OCI-LY7 (cell line): ENCODE results near the gene ARHGEF12. TPM values are rescaled to one million over a fixed set of nuclear protein-coding genes. Genes with fewer than 3 reads are reported as not detected.

Experiments
- BruUV-seq: library from RNA; stranded (reverse); fragments of 400-500 nt; replicated peaks from 2 replicates; lab custom pipeline; 2021; lab: Mats Ljungman, UMichigan
- CTCF ChIA-PET: fragments of 300-600 bp; sonication (Branson Sonifier 250); formaldehyde crosslinking; loops from one replicate; lab custom pipeline; 2022; ENCODE audit warnings: antibody characterized with exemption; ENCODE audit not compliant: unreplicated experiment; lab: Charles Lee
- POLR2A ChIA-PET: fragments of 300-600 bp; sonication (Branson Sonifier 250); formaldehyde crosslinking; loops from one replicate; lab custom pipeline; 2022; ENCODE audit warnings: antibody characterized with exemption; lab: Charles Lee
- DNase-seq: peaks from one replicate; pipeline ENCODE4 v3.0.0-alpha.2; 2015; ENCODE audit warnings: low spot score
- H2AFZ ChIP-seq: fragments of 200-600 bp; sonication (generic), shearing (Covaris generic); 2 replicates; pipeline ENCODE4 v1.6.1; 2014; ENCODE audit warnings: mild to moderate bottlenecking, antibody characterized with exemption, low read length, moderate library complexity
- H3K27ac ChIP-seq: fragments of 200-600 bp; sonication (generic); 2 replicates; pipeline ENCODE4 v1.5.1; 2014; ENCODE audit warnings: mixed run types, low read depth, mild to moderate bottlenecking, moderate library complexity, low read length, inconsistent platforms; ENCODE audit not compliant: poor library complexity, severe bottlenecking
- H3K36me3 ChIP-seq: fragments of 200-600 bp; sonication (generic); 2 replicates; pipeline ENCODE4 v1.6.1; 2014; ENCODE audit warnings: mild to moderate bottlenecking, antibody characterized with exemption, low read length, moderate library complexity, mixed read lengths; ENCODE audit not compliant: insufficient read depth
- H3K4me1 ChIP-seq: fragments of 200-600 bp; sonication (generic); 2 replicates; pipeline ENCODE4 v1.5.1; 2014; ENCODE audit warnings: mild to moderate bottlenecking, low read length; ENCODE audit not compliant: insufficient read depth, poor library complexity, severe bottlenecking
- H3K4me2 ChIP-seq: fragments of 200-600 bp; sonication (generic); 2 replicates; pipeline ENCODE4 v1.6.1; 2014; ENCODE audit warnings: mild to moderate bottlenecking, low read length
- H3K4me3 ChIP-seq: fragments of 200-600 bp; sonication (generic); 2 replicates; pipeline ENCODE4 v1.5.1; 2014; ENCODE audit warnings: mild to moderate bottlenecking, low read depth, low read length; ENCODE audit not compliant: poor library complexity, severe bottlenecking
- H3K79me2 ChIP-seq: fragments of 200-600 bp; sonication (generic); 2 replicates; pipeline ENCODE4 v1.6.1; 2016; ENCODE audit warnings: low read depth, mild to moderate bottlenecking, low read length, moderate library complexity, mixed read lengths; ENCODE audit not compliant: insufficient read depth
- H3K9me2 ChIP-seq: fragments of 200-600 bp; sonication (generic); 2 replicates; pipeline ENCODE4 v1.6.1; 2016; ENCODE audit warnings: mild to moderate bottlenecking, low read length, mixed read lengths; ENCODE audit not compliant: insufficient read depth
- H3K9me3 ChIP-seq: fragments of 200-600 bp; sonication (generic); 2 replicates; pipeline ENCODE4 v1.6.1; 2014; ENCODE audit warnings: mild to moderate bottlenecking, mixed run types, low read length, mixed read lengths
- H4K20me1 ChIP-seq: fragments of 200-600 bp; sonication (generic); 2 replicates; pipeline ENCODE4 v1.6.1; 2014; ENCODE audit warnings: mild to moderate bottlenecking, antibody characterized with exemption, low read length, moderate library complexity, mixed read lengths; ENCODE audit not compliant: insufficient read depth
- CTCF ChIP-seq: fragments of 200-600 bp; sonication (generic); conservative IDR thresholded peaks from 2 replicates; pipeline ENCODE4 v1.5.1; 2014; ENCODE audit warnings: mild to moderate bottlenecking, antibody characterized with exemption, low read length, moderate library complexity, mixed read lengths
- EZH2phosphoT487 ChIP-seq: fragments of 200-600 bp; sonication (generic); IDR thresholded peaks from 2 replicates; pipeline ENCODE4 v1.6.1; 2018; ENCODE audit warnings: low read depth, borderline replicate concordance, mild to moderate bottlenecking, mixed run types, antibody characterized with exemption, low read length, moderate library complexity, mixed read lengths
- intact Hi-C: fragments of 100-400 bp; cut with micrococcal nuclease; formaldehyde crosslinking; loops from one replicate; pipeline ENCODE4 v1.10.0; 2022; ENCODE audit not compliant: unreplicated experiment
- total RNA-seq, 2 experiments: library from RNA; depleted of rRNA in 1 of 2; stranded (reverse); fragments of >200 nt in 1 of 2; shearing (Covaris generic) in 1 of 2; gene quantifications; 2 replicates each; pipeline ENCODE4 v1.2.3, GENCODE V29; 2014 to 2022

Gene ARHGEF12
- total RNA-seq, 2 experiments from 2014 or later: 16.1 to 31.8 TPM

DNA sequence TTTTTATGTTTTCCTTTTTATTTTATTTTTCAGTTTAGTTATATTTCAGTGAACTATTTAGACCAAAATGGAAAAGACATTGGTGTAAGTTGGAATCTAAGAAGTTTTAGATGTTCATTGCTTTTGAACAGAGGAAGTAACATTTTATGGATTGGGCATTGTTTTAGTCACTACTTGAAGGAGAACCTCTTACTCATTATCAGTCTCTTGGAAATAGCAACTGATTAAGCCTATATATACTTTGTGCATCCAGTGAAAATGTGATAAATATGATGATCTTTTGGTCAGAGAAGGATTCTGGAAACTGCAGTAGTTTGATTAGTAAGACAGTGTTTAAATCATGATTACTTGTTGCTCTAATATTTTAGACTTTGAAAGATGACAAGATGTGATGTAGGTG, 14.4 kb downstream of the ARHGEF12 start:
- peaks cover 32% of the 10 kb centered on the region for H4K20me1 ChIP-seq
- H3K36me3 ChIP-seq: no peaks in the 10 kb centered on the region
- H3K4me3 ChIP-seq: no peak overlapping the region
- no peaks in the 10 kb centered on the region for H3K4me1 ChIP-seq
- H3K27ac ChIP-seq: no peak overlapping the region
- POLR2A ChIA-PET: interaction anchor here (0.7 kb wide), 1 partner anchor 95 kb away, joined by 3 read pairs; no protein-coding TSS in a partner anchor
- CTCF ChIA-PET: no interaction called here
- DNase-seq: no peak
- no TSS peak for BruUV-seq
- no peaks in the 10 kb centered on the region for H3K9me2 ChIP-seq
- intact Hi-C loops: no loop called here
- peaks cover 5% of the 10 kb centered on the region; the same call in 1 of the 2 replicates for H3K79me2 ChIP-seq
- TF ChIP-seq CTCF (no peak), EZH2phosphoT487 (no peak)
- no peak overlapping the region for H3K4me2 ChIP-seq
- H2AFZ ChIP-seq: no peak overlapping the region
- no peaks in the 10 kb centered on the region for H3K9me3 ChIP-seq

DNA sequence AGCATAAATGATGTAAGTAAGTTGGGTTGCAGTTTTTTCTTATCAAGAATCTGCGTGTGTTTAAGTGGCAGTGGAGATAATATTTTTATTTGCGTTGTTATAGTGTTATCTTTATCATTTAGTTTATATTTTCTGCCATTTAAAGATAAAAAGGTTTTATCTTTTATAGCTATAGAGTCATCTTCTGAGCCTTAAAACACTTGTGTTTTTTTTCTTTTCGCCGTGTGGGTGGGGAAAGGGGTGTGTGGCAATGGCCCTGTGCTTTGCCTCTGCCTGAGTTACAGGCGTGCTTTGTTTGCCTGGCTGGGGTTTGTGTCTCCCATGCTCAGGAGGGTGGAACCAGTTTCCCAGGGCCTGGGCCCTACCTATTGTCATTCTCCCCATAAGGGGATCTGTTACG, 16.2 kb downstream of the ARHGEF12 start:
- no peak overlapping the region for H2AFZ ChIP-seq
- ChIA-PET POLR2A (interaction anchor here (1.5 kb wide), 1 partner anchor 22 kb away, joined by 4 read pairs; no protein-coding TSS in a partner anchor), CTCF (no interaction called here)
- peaks cover 22% of the 10 kb centered on the region for H4K20me1 ChIP-seq
- intact Hi-C loops: no loop called here
- TF ChIP-seq CTCF (no peak), EZH2phosphoT487 (no peak)
- H3K36me3 ChIP-seq: no peaks in the 10 kb centered on the region
- no peaks in the 10 kb centered on the region for H3K9me3 ChIP-seq
- H3K79me2 ChIP-seq: no peaks in the 10 kb centered on the region; the same call in 1 of the 2 replicates
- no peak overlapping the region for H3K27ac ChIP-seq
- H3K4me3 ChIP-seq: no peak overlapping the region
- DNase-seq: no peak
- no TSS peak for BruUV-seq
- no peak overlapping the region for H3K4me2 ChIP-seq
- H3K9me2 ChIP-seq: no peaks in the 10 kb centered on the region
- H3K4me1 ChIP-seq: no peaks in the 10 kb centered on the region

- no peaks in the 10 kb centered on the region for H3K4me1 ChIP-seq
- no peak overlapping the region for H3K4me3 ChIP-seq
- TF ChIP-seq EZH2phosphoT487 (no peak), CTCF (no peak)
- H3K9me2 ChIP-seq: no peaks in the 10 kb centered on the region
- no peak overlapping the region for H2AFZ ChIP-seq
- no peak for DNase-seq
- no TSS peak for BruUV-seq
- H3K9me3 ChIP-seq: no peaks in the 10 kb centered on the region
- no peak overlapping the region for H3K27ac ChIP-seq
- peaks cover 19% of the 10 kb centered on the region for H4K20me1 ChIP-seq
- no peak overlapping the region for H3K4me2 ChIP-seq
- no peaks in the 10 kb centered on the region for H3K79me2 ChIP-seq
- POLR2A ChIA-PET: no interaction called here
- H3K36me3 ChIP-seq: no peaks in the 10 kb centered on the region
- intact Hi-C loops: no loop called here
- CTCF ChIA-PET: no interaction called here
Observed at GRCh38 chr11:120354068-120354467, 17.9 kb downstream of the ARHGEF12 start.
